ENCODE data around the gene CARM1. TPM values are rescaled to one million over a fixed set of nuclear protein-coding genes. Genes with fewer than 3 reads are reported as not detected.

Gene CARM1
- total and polyA plus RNA-seq, 2 of the 13 experiments (the other 11 are each of a cell fraction or from before 2014, with no cell fraction given) = 27.6 to 55.8 TPM

GRCh38 chr19:10836479-10837330 is 34.6 kb upstream of the CARM1 start (continued):
- TF ChIP-seq TRAFD1 (CRISPR knock-in tag; IDR thresholded peaks at IDR 0.05; ENCODE audit: borderline replicate concordance) = no peak
- no peak; the same call in 1 of the 2 replicates for TF ChIP-seq ZNF441 (CRISPR knock-in tag; IDR thresholded peaks at IDR 0.05; ENCODE audit: borderline replicate concordance)
- TF ChIP-seq MEF2D (CRISPR knock-in tag; IDR thresholded peaks at IDR 0.05) = peak; percentile 93
- TF ChIP-seq GMEB1 (CRISPR knock-in tag; IDR thresholded peaks at IDR 0.05; ENCODE audit: borderline replicate concordance) = peak; percentile 78
- no peak for TF ChIP-seq TSC22D2 (CRISPR knock-in tag; IDR thresholded peaks at IDR 0.05; ENCODE audit: borderline replicate concordance)
- TF ChIP-seq ZNF180 (CRISPR knock-in tag; IDR thresholded peaks at IDR 0.05; ENCODE audit: borderline replicate concordance, low read depth) = no peak
- 0 out of 2 replicates have a peak, but pooled peaks have one; percentile 53 for TF ChIP-seq PHF21A (CRISPR knock-in tag; IDR thresholded peaks at IDR 0.05)
- TF ChIP-seq ASH2L (IDR thresholded peaks at IDR 0.05; ENCODE audit: insufficient read length, low read depth, low read length) = peak; percentile 73
- TF ChIP-seq ZSCAN21 (CRISPR knock-in tag; IDR thresholded peaks at IDR 0.05; ENCODE audit: borderline replicate concordance) = peak; percentile 56; the same call in 1 of the 2 replicates
- peak; percentile 59; the same call in 1 of the 2 replicates for TF ChIP-seq ZNF343 (CRISPR knock-in tag; IDR thresholded peaks at IDR 0.05)
- TF ChIP-seq SRF (IDR thresholded peaks at IDR 0.05; ENCODE audit: low read depth, low read length) = peak; percentile 28; the same call in 1 of the 2 replicates
- no peak for TF ChIP-seq MZF1 (CRISPR knock-in tag; IDR thresholded peaks at IDR 0.05; ENCODE audit: borderline replicate concordance)
- TF ChIP-seq GATAD2A (CRISPR knock-in tag; IDR thresholded peaks at IDR 0.05) = peak; percentile 68; the same call in 1 of the 2 replicates
- no peak for TF ChIP-seq FOSL2 (CRISPR knock-in tag; IDR thresholded peaks at IDR 0.05)
- TF ChIP-seq ZNF274 (CRISPR knock-in tag; IDR thresholded peaks at IDR 0.05) = peak; percentile 93
- peak; percentile 31; the same call in 1 of the 2 replicates for TF ChIP-seq ZNF747 (CRISPR knock-in tag; IDR thresholded peaks at IDR 0.05; ENCODE audit: borderline replicate concordance)
- TF ChIP-seq CBX2 (IDR thresholded peaks at IDR 0.05; ENCODE audit: low read depth, low read length) = no peak
- TF ChIP-seq CBX2 (CRISPR knock-in tag; IDR thresholded peaks at IDR 0.05; ENCODE audit: low read depth) = no peak
- 0 out of 2 replicates have a peak, but pooled peaks have one; percentile 4 for TF ChIP-seq ZNF777 (CRISPR knock-in tag; IDR thresholded peaks at IDR 0.05)
- no peak; the same call in 1 of the 2 replicates for TF ChIP-seq ZNF619 (CRISPR knock-in tag; IDR thresholded peaks at IDR 0.05)
- peak; percentile 49; the same call in 1 of the 2 replicates for TF ChIP-seq CREB1 (IDR thresholded peaks at IDR 0.05)
- peak; percentile 88 for TF ChIP-seq CREB1 (CRISPR knock-in tag; IDR thresholded peaks at IDR 0.05)
- TF ChIP-seq RAD51 (IDR thresholded peaks at IDR 0.05; ENCODE audit: borderline replicate concordance) = no peak
- 0 out of 2 replicates have a peak, but pooled peaks have one; percentile 78 for TF ChIP-seq ZNF543 (CRISPR knock-in tag; IDR thresholded peaks at IDR 0.05)
- peak; percentile 72 for TF ChIP-seq ZBTB34 (CRISPR knock-in tag; IDR thresholded peaks at IDR 0.05)
- TF ChIP-seq ZNF878 (CRISPR knock-in tag; IDR thresholded peaks at IDR 0.05) = no peak
